ENCODE data around the gene PACS1. TPM values are rescaled to one million over a fixed set of nuclear protein-coding genes. Genes with fewer than 3 reads are reported as not detected.
"Not testable (repeated sequence)": the region's sequence is repeated elsewhere in the genome, so short reads cannot be mapped to it uniquely, and the experiment has no call there.

The PACS1 gene
- total RNA-seq, 1 donor: 66.7 TPM

- Histone ChIP-seq H3K9me3 (ENCODE audit: low read depth, low read length) (no peaks in the 10 kb centered on the region), H3K27me3 (ENCODE audit: insufficient read depth, low read length) (no peaks in the 10 kb centered on the region), H3K4me1 (ENCODE audit: insufficient read depth, low read length) (no peaks in the 10 kb centered on the region), H3K4me3 (ENCODE audit: low read length) (no peak overlapping the region)
Observed at GRCh38 chr11:66233301-66233700, 163.2 kb downstream of the PACS1 start.

- Histone ChIP-seq H3K4me3 (ENCODE audit: low read length) (no peak overlapping the region), H3K4me1 (ENCODE audit: insufficient read depth, low read length) (no peaks in the 10 kb centered on the region), H3K9me3 (ENCODE audit: low read depth, low read length) (no peaks in the 10 kb centered on the region), H3K27me3 (ENCODE audit: insufficient read depth, low read length) (no peaks in the 10 kb centered on the region)
Observed at GRCh38 chr11:66235141-66235540, 165.1 kb downstream of the PACS1 start.

DNA sequence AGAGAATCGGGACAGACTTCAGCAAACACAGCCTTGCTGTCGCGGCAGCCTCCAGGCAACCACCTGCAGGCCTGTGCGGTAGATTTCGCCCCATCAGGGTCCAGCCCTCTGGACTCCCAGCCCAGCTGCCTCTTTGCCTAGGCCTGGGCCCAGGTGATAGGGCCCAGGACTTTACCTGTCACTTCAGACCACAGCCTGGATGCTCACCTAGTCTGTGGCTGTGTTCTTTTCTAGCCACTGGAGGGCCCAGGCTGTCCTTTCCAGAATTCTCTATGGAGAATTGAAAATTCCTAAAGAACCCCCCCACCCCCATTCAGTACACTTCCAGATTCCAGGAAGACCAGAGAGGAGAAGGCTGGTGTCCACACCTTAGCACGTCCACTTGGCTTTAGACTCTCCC is 167.8 kb downstream of the PACS1 start:
- Histone ChIP-seq H3K9me3 (ENCODE audit: low read depth, low read length) (no peaks in the 10 kb centered on the region), H3K27me3 (ENCODE audit: insufficient read depth, low read length) (no peaks in the 10 kb centered on the region)

GRCh38 chr11:66238786-66239413 is 168.8 kb downstream of the PACS1 start:
- Histone ChIP-seq H3K4me1 (ENCODE audit: insufficient read depth, low read length) (no peaks in the 10 kb centered on the region), H3K4me3 (ENCODE audit: low read length) (no peak overlapping the region), H3K9me3 (ENCODE audit: low read depth, low read length) (no peaks in the 10 kb centered on the region), H3K27me3 (ENCODE audit: insufficient read depth, low read length) (no peaks in the 10 kb centered on the region)

More for the DNA sequence above, 167.8 kb downstream of the PACS1 start:
- H3K4me1 ChIP-seq (ENCODE audit: insufficient read depth, low read length): no peaks in the 10 kb centered on the region
- no peak overlapping the region for H3K4me3 ChIP-seq (ENCODE audit: low read length)

GRCh38 chr11:66239511-66239910 is 169.4 kb downstream of the PACS1 start:
- Histone ChIP-seq H3K9me3 (ENCODE audit: low read depth, low read length) (no peaks in the 10 kb centered on the region), H3K4me3 (ENCODE audit: low read length) (no peak overlapping the region), H3K4me1 (ENCODE audit: insufficient read depth, low read length) (no peaks in the 10 kb centered on the region), H3K27me3 (ENCODE audit: insufficient read depth, low read length) (no peaks in the 10 kb centered on the region)

GRCh38 chr11:66239998-66240780 is 170.1 kb downstream of the PACS1 start:
- Histone ChIP-seq H3K4me3 (ENCODE audit: low read length) (no peak overlapping the region), H3K9me3 (ENCODE audit: low read depth, low read length) (no peaks in the 10 kb centered on the region), H3K4me1 (ENCODE audit: insufficient read depth, low read length) (no peaks in the 10 kb centered on the region), H3K27me3 (ENCODE audit: insufficient read depth, low read length) (no peaks in the 10 kb centered on the region)

- no peak overlapping the region for H3K4me3 ChIP-seq (ENCODE audit: low read length)
- H3K27me3 ChIP-seq (ENCODE audit: insufficient read depth, low read length): no peaks in the 10 kb centered on the region
- H3K9me3 ChIP-seq (ENCODE audit: low read depth, low read length): no peaks in the 10 kb centered on the region
- no peaks in the 10 kb centered on the region for H3K4me1 ChIP-seq (ENCODE audit: insufficient read depth, low read length)
Observed at GRCh38 chr11:66240781-66241136, 170.7 kb downstream of the PACS1 start.

- Histone ChIP-seq H3K4me1 (ENCODE audit: insufficient read depth, low read length) (no peaks in the 10 kb centered on the region), H3K9me3 (ENCODE audit: low read depth, low read length) (no peaks in the 10 kb centered on the region), H3K27me3 (ENCODE audit: insufficient read depth, low read length) (no peaks in the 10 kb centered on the region), H3K4me3 (ENCODE audit: low read length) (no peak overlapping the region)
Observed at GRCh38 chr11:66242095-66242765, 172.2 kb downstream of the PACS1 start.

DNA sequence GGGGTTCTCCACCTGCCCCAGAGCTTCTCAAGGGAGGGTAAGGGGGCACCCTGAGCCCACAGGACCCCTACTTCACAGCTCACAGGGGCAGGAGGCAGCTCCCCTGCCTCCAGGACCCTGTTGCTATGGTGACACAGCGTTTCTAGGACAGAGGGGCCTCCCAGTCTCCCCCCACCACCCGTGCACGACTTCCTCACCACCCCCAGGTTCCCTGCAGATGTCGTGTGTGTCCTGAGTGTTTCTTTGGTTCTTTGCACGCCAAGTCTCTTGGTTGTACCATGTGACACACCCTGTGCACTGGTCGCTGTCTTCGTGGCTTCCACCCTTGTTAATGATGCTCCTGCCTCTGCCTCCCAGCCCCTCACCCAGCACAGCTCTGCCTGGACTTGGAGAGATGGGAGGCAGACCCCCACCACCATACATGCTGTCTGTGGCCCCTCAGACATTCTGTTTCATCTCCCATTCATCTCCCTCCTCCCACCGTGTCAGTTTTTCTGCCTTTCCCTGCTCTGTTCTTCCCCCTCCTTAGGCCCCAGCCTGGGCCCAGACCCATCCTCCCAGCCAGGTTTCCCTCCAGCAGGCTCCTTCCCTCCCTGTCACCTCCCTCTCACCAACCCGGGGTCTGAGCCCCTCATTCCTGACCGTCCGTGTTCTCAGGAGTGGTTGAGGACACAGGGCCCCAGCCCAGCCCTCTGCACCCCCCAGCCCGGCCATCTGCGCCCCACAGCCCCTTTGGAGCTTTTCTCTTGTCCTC is 173.9 kb downstream of the PACS1 start:
- Histone ChIP-seq H3K4me1 (ENCODE audit: insufficient read depth, low read length) (no peaks in the 10 kb centered on the region), H3K9me3 (ENCODE audit: low read depth, low read length) (no peaks in the 10 kb centered on the region), H3K27me3 (ENCODE audit: insufficient read depth, low read length) (no peaks in the 10 kb centered on the region), H3K4me3 (ENCODE audit: low read length) (no peak overlapping the region)

DNA sequence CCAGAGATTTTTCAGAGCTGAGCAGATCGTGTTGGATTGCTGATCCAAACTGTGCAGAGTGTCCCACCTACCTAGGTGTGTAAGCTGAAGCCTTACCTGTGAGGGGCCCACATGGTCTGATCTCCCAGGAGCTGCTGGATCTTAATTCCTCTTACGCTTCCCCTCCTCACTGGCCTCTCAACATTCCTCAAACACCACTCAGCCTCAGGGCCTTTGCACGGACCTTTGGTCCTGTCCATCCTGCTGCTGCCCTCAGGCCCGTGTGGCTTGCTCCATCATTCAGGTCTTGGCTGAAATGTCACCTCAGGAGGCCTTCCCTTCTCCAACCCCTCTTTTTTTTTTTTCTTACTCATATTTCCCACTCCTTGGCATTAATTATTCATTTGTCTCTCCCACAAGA is 177.2 kb downstream of the PACS1 start:
- no peaks in the 10 kb centered on the region for H3K4me1 ChIP-seq (ENCODE audit: insufficient read depth, low read length)
- H3K4me3 ChIP-seq (ENCODE audit: low read length): no peak overlapping the region
- no peaks in the 10 kb centered on the region for H3K27me3 ChIP-seq (ENCODE audit: insufficient read depth, low read length)
- H3K9me3 ChIP-seq (ENCODE audit: low read depth, low read length): no peaks in the 10 kb centered on the region

DNA sequence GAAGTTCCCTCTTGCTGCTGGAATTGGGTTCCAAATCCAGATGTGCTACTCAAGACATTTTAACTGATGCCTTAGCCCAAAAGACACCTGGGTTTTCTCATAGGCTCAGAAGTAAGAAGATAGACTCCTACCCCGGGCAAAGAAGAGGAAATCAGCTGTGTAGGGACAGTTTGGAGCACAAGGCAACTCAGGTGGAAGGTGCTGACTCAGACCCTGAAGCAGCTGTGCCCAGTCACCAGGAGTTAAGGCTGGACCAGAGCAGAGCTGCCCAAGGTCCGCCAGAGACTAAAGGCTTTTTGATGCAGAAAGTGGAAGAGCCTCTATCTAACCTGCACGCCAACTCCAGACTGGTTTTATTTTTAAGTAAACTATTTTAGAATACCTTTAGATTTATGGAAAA is 177.7 kb downstream of the PACS1 start:
- Histone ChIP-seq H3K27me3 (ENCODE audit: insufficient read depth, low read length) (no peaks in the 10 kb centered on the region), H3K9me3 (ENCODE audit: low read depth, low read length) (no peaks in the 10 kb centered on the region), H3K4me3 (ENCODE audit: low read length) (no peak overlapping the region), H3K4me1 (ENCODE audit: insufficient read depth, low read length) (no peaks in the 10 kb centered on the region)

- Histone ChIP-seq H3K9me3 (ENCODE audit: low read depth, low read length) (no peaks in the 10 kb centered on the region), H3K27me3 (ENCODE audit: insufficient read depth, low read length) (no peaks in the 10 kb centered on the region), H3K4me1 (ENCODE audit: insufficient read depth, low read length) (no peaks in the 10 kb centered on the region), H3K4me3 (ENCODE audit: low read length) (no peak overlapping the region)
Observed at GRCh38 chr11:66248903-66249302, 178.8 kb downstream of the PACS1 start.

GRCh38 chr11:66251809-66252208 is 181.7 kb downstream of the PACS1 start:
- Histone ChIP-seq H3K4me1 (ENCODE audit: insufficient read depth, low read length) (peaks cover 7% of the 10 kb centered on the region), H3K9me3 (ENCODE audit: low read depth, low read length) (no peaks in the 10 kb centered on the region), H3K27me3 (ENCODE audit: insufficient read depth, low read length) (peaks cover 6% of the 10 kb centered on the region), H3K4me3 (ENCODE audit: low read length) (no peak overlapping the region)

DNA sequence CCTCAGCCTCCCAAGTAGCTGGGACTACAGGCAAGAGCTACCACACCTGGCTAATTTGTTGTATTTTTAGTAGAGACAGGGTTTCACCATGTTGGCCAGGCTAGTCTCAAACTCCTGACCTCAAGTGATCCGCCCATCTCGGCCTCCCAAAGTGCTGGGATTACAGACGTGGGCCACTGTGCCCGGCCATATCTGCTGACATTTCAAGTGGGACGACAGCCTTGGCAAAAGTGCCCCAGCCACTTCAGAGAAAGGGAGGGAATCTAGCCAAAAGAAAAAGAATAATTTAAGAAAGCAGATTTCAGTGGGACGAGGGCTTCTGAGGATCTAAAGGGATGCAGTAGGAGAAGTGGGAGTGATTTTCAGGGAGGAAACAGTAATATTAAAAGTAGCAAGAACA is 183.0 kb downstream of the PACS1 start:
- H3K4me3 ChIP-seq (ENCODE audit: low read length); H3K9me3 ChIP-seq (ENCODE audit: low read depth, low read length); H3K27me3 ChIP-seq (ENCODE audit: insufficient read depth, low read length): not testable (repeated sequence)
- peaks cover 11% of the 10 kb centered on the region for H3K4me1 ChIP-seq (ENCODE audit: insufficient read depth, low read length)

- Histone ChIP-seq H3K9me3 (ENCODE audit: low read depth, low read length) (no peaks in the 10 kb centered on the region), H3K27me3 (ENCODE audit: insufficient read depth, low read length) (peaks cover 6% of the 10 kb centered on the region), H3K4me1 (ENCODE audit: insufficient read depth, low read length) (peaks cover 20% of the 10 kb centered on the region), H3K4me3 (ENCODE audit: low read length) (peak overlapping the region; percentile 70)
Observed at GRCh38 chr11:66258473-66258893, 188.4 kb downstream of the PACS1 start.

Measured in mononuclear cell (primary cell).